IMR-90 (cell line): Measurements from ENCODE around the gene PTH1R. TPM values are rescaled to one million over a fixed set of nuclear protein-coding genes. Genes with fewer than 3 reads are reported as not detected.

Experiments used
- ATAC-seq: fragments of 200-7000 bp; cut with Tn5 transposase; 2 replicates; pipeline ENCODE4 v1.9.1; 2020; ENCODE audit warnings: low read depth, mild to moderate bottlenecking, moderate library complexity
- BruUV-seq: library from RNA; stranded (reverse); fragments of 400-500 nt; replicated peaks from 2 replicates; lab custom pipeline; 2021; lab: Mats Ljungman, UMichigan
- CTCF ChIA-PET: fragments of 300-600 bp; formaldehyde crosslinking; extraction: SDS; loops from one replicate; lab custom pipeline; 2021; ENCODE audit warnings: antibody characterized with exemption; lab: Yijun Ruan, JAX
- POLR2A ChIA-PET: fragments of 300-600 bp; sonication (Branson Sonifier 250); formaldehyde crosslinking; loops from one replicate; lab custom pipeline; 2022; ENCODE audit warnings: antibody characterized with exemption; ENCODE audit not compliant: unreplicated experiment; lab: Charles Lee
- DNase-seq: peaks from one replicate; pipeline ENCODE4 v3.0.0; 2013
- H2AFZ ChIP-seq: replicated peaks from 2 replicates; pipeline ENCODE3; 2013; ENCODE audit warnings: low read length, mild to moderate bottlenecking; ENCODE audit not compliant: poor library complexity
- H2AK5ac ChIP-seq: 2 replicates; pipeline ENCODE4 v1.6.1; 2013; ENCODE audit warnings: low read depth, low read length, inconsistent platforms
- H2AK9ac ChIP-seq: replicated peaks from 2 replicates; pipeline ENCODE3; 2013; ENCODE audit warnings: mild to moderate bottlenecking, low read depth, low read length, moderate library complexity; ENCODE audit not compliant: poor library complexity
- H2BK120ac ChIP-seq: 2 replicates; pipeline ENCODE4 v1.6.1; 2013; ENCODE audit warnings: low read depth, low read length, inconsistent platforms
- H2BK15ac ChIP-seq: 3 replicates; pipeline ENCODE4 v1.6.1; 2013; ENCODE audit warnings: low read depth, low read length, inconsistent platforms
- H2BK20ac ChIP-seq: 2 replicates; pipeline ENCODE4 v1.6.1; 2013; ENCODE audit warnings: low read depth, mild to moderate bottlenecking, inconsistent platforms, low read length, moderate library complexity
- H2BK5ac ChIP-seq: 2 replicates; pipeline ENCODE4 v1.6.1; 2013; ENCODE audit warnings: mild to moderate bottlenecking, low read depth, low read length, inconsistent platforms; ENCODE audit not compliant: poor library complexity, severe bottlenecking
- H3K14ac ChIP-seq: replicated peaks from 2 replicates; pipeline ENCODE4 v1.6.1; 2013; ENCODE audit warnings: low read depth, low read length, inconsistent platforms
- H3K18ac ChIP-seq: 2 replicates; pipeline ENCODE4 v1.6.1; 2013; ENCODE audit warnings: low read depth, low read length, control low read depth
- H3K23ac ChIP-seq: 2 replicates; pipeline ENCODE4 v1.6.1; 2013; ENCODE audit warnings: low read depth, low read length, inconsistent platforms
- H3K27ac ChIP-seq: 2 replicates; pipeline ENCODE4 v1.5.1; 2013; ENCODE audit warnings: mild to moderate bottlenecking, control low read depth, low read length; ENCODE audit not compliant: insufficient read depth
- H3K27me3 ChIP-seq: 2 replicates; pipeline ENCODE4 v1.6.1; 2013; ENCODE audit warnings: low read length; ENCODE audit not compliant: control insufficient read depth, insufficient read depth
- H3K36me3 ChIP-seq: 2 replicates; pipeline ENCODE4 v1.6.1; 2013; ENCODE audit warnings: low read length, mixed read lengths; ENCODE audit not compliant: control insufficient read depth, insufficient read depth
- H3K4ac ChIP-seq: 2 replicates; pipeline ENCODE4 v1.6.1; 2013; ENCODE audit warnings: low read depth, low read length, inconsistent platforms
- H3K4me1 ChIP-seq: 2 replicates; pipeline ENCODE4 v1.6.1; 2013; ENCODE audit warnings: low read length, mixed read lengths; ENCODE audit not compliant: control insufficient read depth, insufficient read depth
- H3K4me2 ChIP-seq: 2 replicates; pipeline ENCODE4 v1.6.1; 2013; ENCODE audit warnings: low read depth, mild to moderate bottlenecking, control low read depth, low read length, moderate library complexity
- H3K4me3 ChIP-seq: 2 replicates; pipeline ENCODE4 v1.5.1; 2013; ENCODE audit warnings: low read depth, mild to moderate bottlenecking, control low read depth, low read length, moderate library complexity; ENCODE audit not compliant: insufficient read depth
- H3K56ac ChIP-seq: 2 replicates; pipeline ENCODE4 v1.6.1; 2013; ENCODE audit warnings: low read length, inconsistent platforms; ENCODE audit not compliant: insufficient read depth; ENCODE audit errors: extremely low read depth
- H3K79me1 ChIP-seq, 2 experiments: 2 replicates each; pipeline ENCODE4 v1.6.1; 2013; ENCODE audit warnings: low read length in 2 of 2, inconsistent platforms in 1 of 2, low read depth in 1 of 2
- H3K9ac ChIP-seq: 2 replicates; pipeline ENCODE4 v1.6.1; 2013; ENCODE audit warnings: low read depth, low read length, control low read depth
- H3K9me1 ChIP-seq: 2 replicates; pipeline ENCODE4 v1.6.1; 2013; ENCODE audit warnings: low read length, inconsistent platforms; ENCODE audit not compliant: insufficient read depth
- H3K9me3 ChIP-seq: 2 replicates; pipeline ENCODE4 v1.6.1; 2013; ENCODE audit warnings: low read length; ENCODE audit not compliant: control insufficient read depth, insufficient read depth
- H4K20me1 ChIP-seq: 2 replicates; pipeline ENCODE4 v1.6.1; 2013; ENCODE audit warnings: low read length, inconsistent platforms; ENCODE audit not compliant: insufficient read depth
- H4K5ac ChIP-seq: 2 replicates; pipeline ENCODE4 v1.6.1; 2013; ENCODE audit warnings: mild to moderate bottlenecking, low read depth, low read length, control low read depth
- H4K8ac ChIP-seq, 2 experiments: 2 replicates each; pipeline ENCODE4 v1.6.1; 2013; ENCODE audit warnings: low read depth in 2 of 2, low read length in 2 of 2, control low read depth in 1 of 2, inconsistent platforms in 1 of 2
- H4K91ac ChIP-seq: 2 replicates; pipeline ENCODE4 v1.6.1; 2013; ENCODE audit warnings: low read depth, low read length, inconsistent platforms; ENCODE audit not compliant: insufficient read depth
- RAD21 ChIP-seq: IDR thresholded peaks from 2 replicates; pipeline ENCODE4 v1.6.1; 2012; ENCODE audit warnings: low read length, improper control_type of control experiment
- RCOR1 ChIP-seq: IDR thresholded peaks from 2 replicates; pipeline ENCODE4 v1.6.1; 2012; ENCODE audit warnings: mild to moderate bottlenecking, low read length, improper control_type of control experiment; ENCODE audit not compliant: insufficient replicate concordance
- RFX5 ChIP-seq: IDR thresholded peaks from 2 replicates; pipeline ENCODE4 v1.8.0; 2012; ENCODE audit warnings: low read depth, mild to moderate bottlenecking, low read length, moderate library complexity
- SMC3 ChIP-seq: fragments of 150-350 bp; IDR thresholded peaks from 2 replicates; pipeline ENCODE4 v1.6.1; 2016; ENCODE audit warnings: low read depth, mild to moderate bottlenecking, antibody characterized with exemption, low read length, moderate library complexity
- WGBS, 2 experiments: methylation state at CpG; one replicate each; pipeline versions ENCODE4 v1.1.5 to v1.1.7; 2013; ENCODE audit warnings: missing lambda C conversion rate in 2 of 2; ENCODE audit not compliant: insufficient read length in 1 of 2; ENCODE audit errors: extremely low coverage in 2 of 2; 5-methylcytosine and 5-hydroxymethylcytosine counted together
- dilution Hi-C: fragments of 300-500 bp; cut with HindIII; formaldehyde crosslinking; loops from one replicate; pipeline ENCODE4 v1.14.3; 2018; ENCODE audit warnings: low sequenced_read_pairs; ENCODE audit not compliant: unreplicated experiment
- in situ Hi-C: fragments of 300-500 bp; cut with MboI; formaldehyde crosslinking; loops from 3 replicates; pipeline ENCODE4 v1.14.3; 2019; ENCODE audit warnings: low sequenced_read_pairs, inconsistent platforms, mixed read lengths
- intact Hi-C: fragments of 100-400 bp; cut with micrococcal nuclease; formaldehyde crosslinking; loops from 2 replicates; pipeline ENCODE4 v1.10.0; 2022
- polyA plus RNA-seq, 3 experiments: library from polyadenylated mRNA; depleted of rRNA; stranded (reverse); fragments of >200 nt; gene quantifications; 2 replicates each; pipeline ENCODE4 v1.2.3, GENCODE V29; 2012; ENCODE audit warnings: low replicate concordance in 1 of 3
- total RNA-seq: library from RNA; depleted of rRNA; stranded (reverse); fragments of >200 nt; gene quantifications from 2 replicates; pipeline ENCODE4 v1.2.3, GENCODE V29; 2012
- TF ChIP-seq, protein P1 (sequence below): fragments of 150-350 bp; IDR thresholded peaks from 2 replicates; pipeline ENCODE4 v1.6.1; 2017; ENCODE audit warnings: mild to moderate bottlenecking, antibody characterized with exemption, low read length, low read depth

The PTH1R gene
- total and polyA plus RNA-seq, 2 of the 4 experiments (the other 2 are of a cell fraction) = 0.15 to 0.18 TPM

- intact Hi-C loops (no loop called here), dilution Hi-C loops (no loop called here), in situ Hi-C loops (loop anchor here (5.0 to 25.0 kb wide), 2 partner anchors 196 to 411 kb away; partner anchors contain the start of genes RTP3 and TMIE)
- Histone ChIP-seq H3K79me1 (no peaks in the 10 kb centered on the region), H4K91ac (no peak overlapping the region), H3K4me2 (no peak overlapping the region), H3K9me3 (no peaks in the 10 kb centered on the region), H3K18ac (no peak overlapping the region), H2AK5ac (no peak overlapping the region), H2AK9ac (no peak overlapping the region), H4K20me1 (peaks cover 4% of the 10 kb centered on the region; the same call in 1 of the 2 replicates), H4K5ac (no peak overlapping the region), H3K9ac (no peak overlapping the region), H3K56ac (no peak overlapping the region), H3K27ac (no peak overlapping the region), H2BK20ac (no peak overlapping the region), H3K23ac (no peak overlapping the region), H2BK5ac (no peak overlapping the region), H2BK15ac (no peak overlapping the region), H3K4me3 (no peak overlapping the region), H4K8ac (no peak overlapping the region), H3K9me1 (no peaks in the 10 kb centered on the region), H3K4me1 (no peaks in the 10 kb centered on the region), H2BK120ac (no peak overlapping the region), H3K14ac (no peak overlapping the region), H2AFZ (no peak overlapping the region), H3K27me3 (peaks cover 14% of the 10 kb centered on the region), H3K4ac (no peak overlapping the region), H3K36me3 (no peaks in the 10 kb centered on the region)
- TF ChIP-seq SMC3 (no peak), RCOR1 (no peak), RFX5 (no peak), RAD21 (no peak)
- TF ChIP-seq, protein P1, sequence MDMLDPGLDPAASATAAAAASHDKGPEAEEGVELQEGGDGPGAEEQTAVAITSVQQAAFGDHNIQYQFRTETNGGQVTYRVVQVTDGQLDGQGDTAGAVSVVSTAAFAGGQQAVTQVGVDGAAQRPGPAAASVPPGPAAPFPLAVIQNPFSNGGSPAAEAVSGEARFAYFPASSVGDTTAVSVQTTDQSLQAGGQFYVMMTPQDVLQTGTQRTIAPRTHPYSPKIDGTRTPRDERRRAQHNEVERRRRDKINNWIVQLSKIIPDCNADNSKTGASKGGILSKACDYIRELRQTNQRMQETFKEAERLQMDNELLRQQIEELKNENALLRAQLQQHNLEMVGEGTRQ = no peak
- no TSS peak for BruUV-seq
- ChIA-PET CTCF (no interaction called here), POLR2A (no interaction called here)
- no peak for DNase-seq
- ATAC-seq = no peak
- 65% methylated on average over 8 of the region's 15 CpGs; no CpG with 5 or more reads in 1 of the 2 experiments for WGBS, 2 experiments
These were observed 20.4 kb downstream of the PTH1R start for GRCh38 chr3:46897829-46898320.
